ENCODE results near the gene PLA2G2C.

The PLA2G2C gene

DNA sequence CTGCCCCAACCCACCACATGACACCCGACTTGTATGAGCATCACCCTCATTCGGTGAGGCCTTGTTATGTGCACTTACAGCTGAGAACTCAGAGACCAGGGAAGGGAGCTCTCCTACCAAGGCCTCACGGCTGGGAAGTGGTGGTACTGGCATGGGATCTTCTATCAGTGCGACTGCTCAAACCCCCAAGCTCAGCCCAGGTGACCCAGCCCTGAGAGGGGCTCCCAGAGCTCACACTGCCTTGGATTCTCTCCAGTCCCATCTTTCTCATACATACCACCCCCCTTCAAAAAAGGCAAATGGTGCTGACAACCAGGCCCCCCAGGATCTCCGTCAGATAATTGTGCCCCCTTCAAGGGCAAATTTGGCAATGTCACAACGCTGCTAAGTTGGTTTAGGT lies 48.0 kb downstream of the PLA2G2C start:
- Histone ChIP-seq H3K36me3 (replicated peaks; ENCODE audit: insufficient read depth, low read length) (no peaks in the 10 kb centered on the region), H3K9me3 (replicated peaks; ENCODE audit: insufficient read depth, low read length) (no peaks in the 10 kb centered on the region), H3K27ac (ENCODE audit: low read length) (no peak overlapping the region), H3K4me2 (ENCODE audit: low read depth, low read length) (no peak overlapping the region), H3K4me1 (ENCODE audit: low read length) (no peaks in the 10 kb centered on the region), H3K9me2 (replicated peaks; ENCODE audit: insufficient read depth, low read length) (no peaks in the 10 kb centered on the region), H3K4me3 (ENCODE audit: low read length) (no peak overlapping the region), H4K20me1 (ENCODE audit: insufficient read depth, low read length) (no peaks in the 10 kb centered on the region), H2AFZ (ENCODE audit: low read length) (no peak overlapping the region), H3K79me2 (ENCODE audit: low read length) (no peaks in the 10 kb centered on the region), H3K9ac (ENCODE audit: low read length) (no peak overlapping the region), H3F3A (ENCODE audit: insufficient read depth, low read length) (no peaks in the 10 kb centered on the region), H3K27me3 (replicated peaks; ENCODE audit: insufficient read depth, low read length) (peaks cover 26% of the 10 kb centered on the region; the same call in 1 of the 2 replicates)
- DNase-seq = no peak
- TF ChIP-seq EZH2phosphoT487 (IDR thresholded peaks at IDR 0.05; ENCODE audit: low read length) (no peak), EZH2 (optimal IDR thresholded peaks at IDR 0.05; ENCODE audit: low read depth, low read length) (no peak)
- TF ChIP-seq, protein P1, sequence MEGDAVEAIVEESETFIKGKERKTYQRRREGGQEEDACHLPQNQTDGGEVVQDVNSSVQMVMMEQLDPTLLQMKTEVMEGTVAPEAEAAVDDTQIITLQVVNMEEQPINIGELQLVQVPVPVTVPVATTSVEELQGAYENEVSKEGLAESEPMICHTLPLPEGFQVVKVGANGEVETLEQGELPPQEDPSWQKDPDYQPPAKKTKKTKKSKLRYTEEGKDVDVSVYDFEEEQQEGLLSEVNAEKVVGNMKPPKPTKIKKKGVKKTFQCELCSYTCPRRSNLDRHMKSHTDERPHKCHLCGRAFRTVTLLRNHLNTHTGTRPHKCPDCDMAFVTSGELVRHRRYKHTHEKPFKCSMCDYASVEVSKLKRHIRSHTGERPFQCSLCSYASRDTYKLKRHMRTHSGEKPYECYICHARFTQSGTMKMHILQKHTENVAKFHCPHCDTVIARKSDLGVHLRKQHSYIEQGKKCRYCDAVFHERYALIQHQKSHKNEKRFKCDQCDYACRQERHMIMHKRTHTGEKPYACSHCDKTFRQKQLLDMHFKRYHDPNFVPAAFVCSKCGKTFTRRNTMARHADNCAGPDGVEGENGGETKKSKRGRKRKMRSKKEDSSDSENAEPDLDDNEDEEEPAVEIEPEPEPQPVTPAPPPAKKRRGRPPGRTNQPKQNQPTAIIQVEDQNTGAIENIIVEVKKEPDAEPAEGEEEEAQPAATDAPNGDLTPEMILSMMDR (IDR thresholded peaks at IDR 0.05; ENCODE audit: low read length) = no peak

DNA sequence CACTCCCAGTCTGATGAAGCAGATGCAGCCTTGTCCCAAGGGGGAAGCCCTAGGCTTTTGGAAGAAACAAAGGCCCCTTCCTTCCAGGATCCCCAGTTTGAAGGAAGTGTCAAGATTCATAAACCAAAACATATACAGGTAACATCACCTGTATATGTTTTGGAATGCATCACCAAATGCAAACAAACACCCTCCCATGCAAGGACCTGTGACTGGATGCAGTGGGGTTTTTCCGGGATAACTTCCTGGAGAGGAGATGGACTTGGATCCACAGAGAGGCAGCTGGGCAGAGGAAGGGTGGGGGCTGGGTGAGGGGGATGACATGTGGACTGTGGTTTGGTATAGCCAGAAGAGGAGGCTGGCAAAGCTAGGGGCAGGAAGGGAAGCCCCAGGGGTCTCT lies 48.7 kb downstream of the PLA2G2C start:
- Histone ChIP-seq H3K4me2 (ENCODE audit: low read depth, low read length) (no peak overlapping the region), H2AFZ (ENCODE audit: low read length) (no peak overlapping the region), H3K9me2 (replicated peaks; ENCODE audit: insufficient read depth, low read length) (no peaks in the 10 kb centered on the region), H3K9ac (ENCODE audit: low read length) (no peak overlapping the region), H3K4me3 (ENCODE audit: low read length) (no peak overlapping the region), H3K27me3 (replicated peaks; ENCODE audit: insufficient read depth, low read length) (peaks cover 21% of the 10 kb centered on the region; the same call in 1 of the 2 replicates), H3K9me3 (replicated peaks; ENCODE audit: insufficient read depth, low read length) (no peaks in the 10 kb centered on the region), H3K79me2 (ENCODE audit: low read length) (no peaks in the 10 kb centered on the region), H3K36me3 (replicated peaks; ENCODE audit: insufficient read depth, low read length) (no peaks in the 10 kb centered on the region), H4K20me1 (ENCODE audit: insufficient read depth, low read length) (no peaks in the 10 kb centered on the region), H3K4me1 (ENCODE audit: low read length) (no peaks in the 10 kb centered on the region), H3F3A (ENCODE audit: insufficient read depth, low read length) (no peaks in the 10 kb centered on the region), H3K27ac (ENCODE audit: low read length) (no peak overlapping the region)
- TF ChIP-seq, protein P1 (IDR thresholded peaks at IDR 0.05; ENCODE audit: low read length) = no peak
- no peak for TF ChIP-seq EZH2phosphoT487 (IDR thresholded peaks at IDR 0.05; ENCODE audit: low read length)
- DNase-seq = no peak

DNA sequence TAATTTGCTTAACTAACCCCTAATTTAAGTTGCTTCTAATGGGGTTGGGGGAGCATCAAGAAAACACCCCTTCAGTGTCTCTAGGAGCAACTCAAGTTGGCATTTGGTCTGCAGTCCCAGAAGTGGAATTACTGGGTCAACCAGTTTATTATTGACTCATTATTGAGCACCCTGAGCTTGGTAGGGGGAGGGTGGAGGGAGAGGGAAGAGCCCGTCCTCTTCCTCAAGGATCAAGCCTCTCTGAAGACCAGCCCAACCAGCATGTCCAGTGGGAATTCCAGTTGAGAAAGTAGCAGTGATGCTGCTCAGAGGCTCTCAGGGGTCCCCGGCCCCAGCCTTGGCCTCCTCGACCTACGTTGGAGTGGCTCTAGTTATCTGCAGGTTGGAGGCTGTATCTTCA lies 49.3 kb downstream of the PLA2G2C start:
- Histone ChIP-seq H3K79me2 (ENCODE audit: low read length) (no peaks in the 10 kb centered on the region), H3K9ac (ENCODE audit: low read length) (no peak overlapping the region), H3K4me2 (ENCODE audit: low read depth, low read length) (no peak overlapping the region), H3K27ac (ENCODE audit: low read length) (no peak overlapping the region), H3K36me3 (replicated peaks; ENCODE audit: insufficient read depth, low read length) (no peaks in the 10 kb centered on the region), H3K4me1 (ENCODE audit: low read length) (no peaks in the 10 kb centered on the region), H3K9me2 (replicated peaks; ENCODE audit: insufficient read depth, low read length) (no peaks in the 10 kb centered on the region), H3K4me3 (ENCODE audit: low read length) (no peak overlapping the region), H3K9me3 (replicated peaks; ENCODE audit: insufficient read depth, low read length) (no peaks in the 10 kb centered on the region), H4K20me1 (ENCODE audit: insufficient read depth, low read length) (no peaks in the 10 kb centered on the region), H3F3A (ENCODE audit: insufficient read depth, low read length) (no peaks in the 10 kb centered on the region), H3K27me3 (replicated peaks; ENCODE audit: insufficient read depth, low read length) (peaks cover 21% of the 10 kb centered on the region; the same call in 1 of the 2 replicates), H2AFZ (ENCODE audit: low read length) (no peak overlapping the region)
- TF ChIP-seq EZH2 (optimal IDR thresholded peaks at IDR 0.05; ENCODE audit: low read depth, low read length) (no peak), EZH2phosphoT487 (IDR thresholded peaks at IDR 0.05; ENCODE audit: low read length) (no peak)
- TF ChIP-seq, protein P1 (IDR thresholded peaks at IDR 0.05; ENCODE audit: low read length) = no peak
- DNase-seq = no peak
